HEK293 (cell line): ENCODE measurements around the gene OR1F1.

Experiments used
- CTCF ChIA-PET: fragments of 350-600 bp; formaldehyde crosslinking; extraction: SDS; loops from one replicate; lab custom pipeline; 2021; ENCODE audit warnings: antibody characterized with exemption; lab: Yijun Ruan, JAX
- POLR2A ChIA-PET: fragments of 300-600 bp; formaldehyde crosslinking; extraction: SDS; loops from one replicate; lab custom pipeline; 2020; ENCODE audit warnings: antibody characterized with exemption, inconsistent platforms; lab: Yijun Ruan, JAX
- H3K27ac ChIP-seq: fragments of 200-500 bp; sonication (Bioruptor generic); 2 replicates; pipeline ENCODE4 v1.5.1; 2014; ENCODE audit warnings: low read depth, low read length, control low read depth, inconsistent platforms; ENCODE audit errors: extremely low read depth
- H3K36me3 ChIP-seq, 2 experiments: fragments of 200-500 bp in 1 of 2; sonication (Bioruptor generic) in 1 of 2; 1 replicate in 1 of 2; 2 replicates in 1 of 2; pipeline ENCODE4 v1.5.1; 2014 to 2017; ENCODE audit warnings: inconsistent platforms in 2 of 2, low read length in 2 of 2; ENCODE audit not compliant: control insufficient read depth in 2 of 2, insufficient read depth in 1 of 2
- H3K4me1 ChIP-seq: fragments of 200-500 bp; sonication (Bioruptor generic); 2 replicates; pipeline ENCODE4 v1.5.1; 2014; ENCODE audit warnings: mild to moderate bottlenecking, low read length, inconsistent platforms; ENCODE audit not compliant: control insufficient read depth, insufficient read depth
- H3K4me3 ChIP-seq: 2 replicates; pipeline ENCODE4 v1.5.1; 2011; ENCODE audit warnings: low read depth, mild to moderate bottlenecking, control low read depth, low read length, moderate library complexity
- H3K9me3 ChIP-seq: fragments of 200-500 bp; sonication (Bioruptor generic); 2 replicates; pipeline ENCODE4 v1.5.1; 2014; ENCODE audit warnings: low read depth, low read length, inconsistent platforms; ENCODE audit not compliant: control insufficient read depth, insufficient read depth
- KLF17 ChIP-seq: fragments of 450-650 bp; formaldehyde crosslinking; IDR thresholded peaks from 2 replicates; pipeline ENCODE4 v1.5.1; 2016; ENCODE audit warnings: missing biosample characterization, missing genetic modification characterization
- PRDM2 ChIP-seq: fragments of 450-650 bp; formaldehyde crosslinking; IDR thresholded peaks from 2 replicates; pipeline ENCODE4 v1.5.1; 2016; ENCODE audit warnings: missing biosample characterization, missing genetic modification characterization, borderline replicate concordance
- RBAK ChIP-seq: fragments of 450-650 bp; formaldehyde crosslinking; IDR thresholded peaks from 2 replicates; pipeline ENCODE4 v1.5.1; 2016; ENCODE audit warnings: missing biosample characterization, missing genetic modification characterization
- TRIM28 ChIP-seq: IDR thresholded peaks from 2 replicates; pipeline ENCODE4 v1.6.1; 2011; ENCODE audit warnings: low read length, control low read depth, borderline replicate concordance
- ZBTB7A ChIP-seq: fragments of 450-650 bp; formaldehyde crosslinking; IDR thresholded peaks from 2 replicates; pipeline ENCODE4 v1.5.1; 2016; ENCODE audit warnings: low read depth, missing biosample characterization, missing genetic modification characterization
- ZNF121 ChIP-seq: fragments of 450-650 bp; formaldehyde crosslinking; IDR thresholded peaks from 2 replicates; pipeline ENCODE4 v1.5.1; 2016; ENCODE audit warnings: missing biosample characterization, missing genetic modification characterization
- ZNF549 ChIP-seq: fragments of 450-650 bp; IDR thresholded peaks from 2 replicates; pipeline ENCODE4 v1.5.1; 2018; ENCODE audit warnings: missing biosample characterization, missing genetic modification characterization, mild to moderate bottlenecking, inconsistent platforms, moderate library complexity
- ZNF621 ChIP-seq: fragments of 450-650 bp; formaldehyde crosslinking; IDR thresholded peaks from 2 replicates; pipeline ENCODE4 v1.5.1; 2017; ENCODE audit warnings: missing biosample characterization, missing genetic modification characterization
- ZNF639 ChIP-seq: fragments of 450-650 bp; formaldehyde crosslinking; IDR thresholded peaks from 2 replicates; pipeline ENCODE4 v1.5.1; 2016; ENCODE audit warnings: missing biosample characterization, missing genetic modification characterization
- ZNF660 ChIP-seq: fragments of 450-650 bp; IDR thresholded peaks from 2 replicates; pipeline ENCODE4 v1.5.1; 2018; ENCODE audit warnings: missing biosample characterization, mild to moderate bottlenecking, missing genetic modification characterization
- TF ChIP-seq, protein P1 (sequence below): fragments of 450-650 bp; formaldehyde crosslinking; IDR thresholded peaks from 2 replicates; pipeline ENCODE4 v1.5.1; 2016; ENCODE audit warnings: missing biosample characterization, missing genetic modification characterization
- TF ChIP-seq, protein P2 (sequence below): sonication (generic); formaldehyde crosslinking; IDR thresholded peaks from 2 replicates; pipeline ENCODE4 v1.8.1; 2022; ENCODE audit warnings: mild to moderate bottlenecking, moderate library complexity, missing genetic modification reagents
- TF ChIP-seq, protein P3 (sequence below): fragments of 450-650 bp; formaldehyde crosslinking; IDR thresholded peaks from 2 replicates; pipeline ENCODE4 v1.5.1; 2017; ENCODE audit warnings: missing biosample characterization, missing genetic modification characterization
- TF ChIP-seq, protein P4 (sequence below): fragments of 450-650 bp; formaldehyde crosslinking; IDR thresholded peaks from 2 replicates; pipeline ENCODE4 v1.5.1; 2016; ENCODE audit warnings: missing biosample characterization, missing genetic modification characterization

OR1F1 gene

DNA sequence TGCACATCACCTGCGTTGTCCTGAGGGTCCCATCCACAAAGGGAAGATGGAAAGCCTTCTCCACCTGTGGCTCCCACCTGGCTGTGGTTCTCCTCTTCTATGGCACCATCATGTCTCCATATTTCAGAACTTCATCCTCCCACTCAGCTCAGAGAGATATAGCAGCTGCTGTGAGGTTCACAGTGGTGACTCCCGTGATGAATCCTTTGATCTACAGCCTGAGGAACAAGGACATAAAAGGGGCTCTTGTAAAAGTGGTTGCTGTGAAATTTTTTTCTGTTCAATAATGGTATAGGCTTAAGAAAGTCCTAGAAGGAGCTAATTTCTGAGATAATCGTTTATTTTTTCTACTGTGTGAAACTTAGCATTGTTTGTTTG, 28.2 kb downstream of the OR1F1 start (continued):
- TF ChIP-seq, protein P1, sequence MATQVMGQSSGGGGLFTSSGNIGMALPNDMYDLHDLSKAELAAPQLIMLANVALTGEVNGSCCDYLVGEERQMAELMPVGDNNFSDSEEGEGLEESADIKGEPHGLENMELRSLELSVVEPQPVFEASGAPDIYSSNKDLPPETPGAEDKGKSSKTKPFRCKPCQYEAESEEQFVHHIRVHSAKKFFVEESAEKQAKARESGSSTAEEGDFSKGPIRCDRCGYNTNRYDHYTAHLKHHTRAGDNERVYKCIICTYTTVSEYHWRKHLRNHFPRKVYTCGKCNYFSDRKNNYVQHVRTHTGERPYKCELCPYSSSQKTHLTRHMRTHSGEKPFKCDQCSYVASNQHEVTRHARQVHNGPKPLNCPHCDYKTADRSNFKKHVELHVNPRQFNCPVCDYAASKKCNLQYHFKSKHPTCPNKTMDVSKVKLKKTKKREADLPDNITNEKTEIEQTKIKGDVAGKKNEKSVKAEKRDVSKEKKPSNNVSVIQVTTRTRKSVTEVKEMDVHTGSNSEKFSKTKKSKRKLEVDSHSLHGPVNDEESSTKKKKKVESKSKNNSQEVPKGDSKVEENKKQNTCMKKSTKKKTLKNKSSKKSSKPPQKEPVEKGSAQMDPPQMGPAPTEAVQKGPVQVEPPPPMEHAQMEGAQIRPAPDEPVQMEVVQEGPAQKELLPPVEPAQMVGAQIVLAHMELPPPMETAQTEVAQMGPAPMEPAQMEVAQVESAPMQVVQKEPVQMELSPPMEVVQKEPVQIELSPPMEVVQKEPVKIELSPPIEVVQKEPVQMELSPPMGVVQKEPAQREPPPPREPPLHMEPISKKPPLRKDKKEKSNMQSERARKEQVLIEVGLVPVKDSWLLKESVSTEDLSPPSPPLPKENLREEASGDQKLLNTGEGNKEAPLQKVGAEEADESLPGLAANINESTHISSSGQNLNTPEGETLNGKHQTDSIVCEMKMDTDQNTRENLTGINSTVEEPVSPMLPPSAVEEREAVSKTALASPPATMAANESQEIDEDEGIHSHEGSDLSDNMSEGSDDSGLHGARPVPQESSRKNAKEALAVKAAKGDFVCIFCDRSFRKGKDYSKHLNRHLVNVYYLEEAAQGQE (tag by site-specific recombination) = no peak
- TF ChIP-seq ZNF549 (no peak), ZNF660 (tag by site-specific recombination) (no peak)

- Histone ChIP-seq H3K27ac (no peak overlapping the region), H3K9me3 (no peaks in the 10 kb centered on the region), H3K4me1 (no peaks in the 10 kb centered on the region), H3K4me3 (no peak overlapping the region), H3K36me3 (peaks cover 3 to 34% of the 10 kb centered on the region in 2 experiments; a peak in 2 of 3 replicates)
- ChIA-PET CTCF (no interaction called here), POLR2A (no interaction called here)
- TF ChIP-seq ZNF121 = 0 out of 2 replicates have a peak, but pooled peaks have one; percentile 30
- TF ChIP-seq ZNF660 (tag by site-specific recombination) = no peak
Observed at GRCh38 chr16:3220839-3221238, 32.8 kb downstream of the OR1F1 start.

DNA sequence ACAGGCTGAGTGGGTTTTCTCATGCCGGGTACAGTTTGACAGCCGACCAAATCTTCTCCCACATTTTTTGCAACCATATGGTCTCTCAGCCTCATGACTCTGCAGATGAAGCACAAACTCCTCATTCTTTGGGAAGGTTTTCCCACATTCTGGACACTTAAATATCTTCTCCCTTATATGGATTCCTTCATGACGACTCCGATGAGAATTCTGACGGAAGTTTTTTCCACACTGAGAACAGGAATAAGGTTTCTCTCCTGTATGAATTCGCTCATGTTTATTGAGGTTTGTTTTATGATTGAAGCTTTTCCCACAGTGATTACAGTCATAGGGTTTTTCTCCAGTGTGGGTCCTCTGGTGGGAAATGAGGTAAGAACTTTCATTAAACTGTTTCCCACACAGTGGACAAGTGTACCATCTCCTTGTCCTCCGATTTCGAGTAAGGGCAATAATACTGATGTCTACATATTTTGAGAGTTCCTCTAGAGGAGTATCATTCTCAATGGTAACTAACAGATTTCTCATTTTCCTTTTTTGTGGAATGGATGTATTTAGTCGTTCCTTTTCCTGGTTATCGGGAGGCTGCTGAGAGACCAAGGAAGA, 36.0 kb downstream of the OR1F1 start:
- CTCF ChIA-PET = no interaction called here
- POLR2A ChIA-PET = no interaction called here
- H3K9me3 ChIP-seq = no peaks in the 10 kb centered on the region
- no peak overlapping the region for H3K4me3 ChIP-seq
- peaks cover 18 to 64% of the 10 kb centered on the region in 2 experiments for H3K36me3 ChIP-seq
- H3K4me1 ChIP-seq = no peaks in the 10 kb centered on the region
- no peak overlapping the region for H3K27ac ChIP-seq
- TF ChIP-seq ZNF621 (no peak), RBAK (tag by site-specific recombination) (no peak), ZBTB7A (no peak), ZNF639 (no peak), TRIM28 (peak; percentile 94; the same call in 1 of the 2 replicates), PRDM2 (tag by site-specific recombination) (no peak), KLF17 (no peak)
- TF ChIP-seq, protein P2, sequence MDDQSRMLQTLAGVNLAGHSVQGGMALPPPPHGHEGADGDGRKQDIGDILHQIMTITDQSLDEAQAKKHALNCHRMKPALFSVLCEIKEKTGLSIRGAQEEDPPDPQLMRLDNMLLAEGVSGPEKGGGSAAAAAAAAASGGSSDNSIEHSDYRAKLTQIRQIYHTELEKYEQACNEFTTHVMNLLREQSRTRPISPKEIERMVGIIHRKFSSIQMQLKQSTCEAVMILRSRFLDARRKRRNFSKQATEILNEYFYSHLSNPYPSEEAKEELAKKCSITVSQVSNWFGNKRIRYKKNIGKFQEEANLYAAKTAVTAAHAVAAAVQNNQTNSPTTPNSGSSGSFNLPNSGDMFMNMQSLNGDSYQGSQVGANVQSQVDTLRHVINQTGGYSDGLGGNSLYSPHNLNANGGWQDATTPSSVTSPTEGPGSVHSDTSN = no peak
- TF ChIP-seq, protein P3, sequence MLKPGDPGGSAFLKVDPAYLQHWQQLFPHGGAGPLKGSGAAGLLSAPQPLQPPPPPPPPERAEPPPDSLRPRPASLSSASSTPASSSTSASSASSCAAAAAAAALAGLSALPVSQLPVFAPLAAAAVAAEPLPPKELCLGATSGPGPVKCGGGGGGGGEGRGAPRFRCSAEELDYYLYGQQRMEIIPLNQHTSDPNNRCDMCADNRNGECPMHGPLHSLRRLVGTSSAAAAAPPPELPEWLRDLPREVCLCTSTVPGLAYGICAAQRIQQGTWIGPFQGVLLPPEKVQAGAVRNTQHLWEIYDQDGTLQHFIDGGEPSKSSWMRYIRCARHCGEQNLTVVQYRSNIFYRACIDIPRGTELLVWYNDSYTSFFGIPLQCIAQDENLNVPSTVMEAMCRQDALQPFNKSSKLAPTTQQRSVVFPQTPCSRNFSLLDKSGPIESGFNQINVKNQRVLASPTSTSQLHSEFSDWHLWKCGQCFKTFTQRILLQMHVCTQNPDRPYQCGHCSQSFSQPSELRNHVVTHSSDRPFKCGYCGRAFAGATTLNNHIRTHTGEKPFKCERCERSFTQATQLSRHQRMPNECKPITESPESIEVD (tag by site-specific recombination) = no peak
- TF ChIP-seq, protein P4, sequence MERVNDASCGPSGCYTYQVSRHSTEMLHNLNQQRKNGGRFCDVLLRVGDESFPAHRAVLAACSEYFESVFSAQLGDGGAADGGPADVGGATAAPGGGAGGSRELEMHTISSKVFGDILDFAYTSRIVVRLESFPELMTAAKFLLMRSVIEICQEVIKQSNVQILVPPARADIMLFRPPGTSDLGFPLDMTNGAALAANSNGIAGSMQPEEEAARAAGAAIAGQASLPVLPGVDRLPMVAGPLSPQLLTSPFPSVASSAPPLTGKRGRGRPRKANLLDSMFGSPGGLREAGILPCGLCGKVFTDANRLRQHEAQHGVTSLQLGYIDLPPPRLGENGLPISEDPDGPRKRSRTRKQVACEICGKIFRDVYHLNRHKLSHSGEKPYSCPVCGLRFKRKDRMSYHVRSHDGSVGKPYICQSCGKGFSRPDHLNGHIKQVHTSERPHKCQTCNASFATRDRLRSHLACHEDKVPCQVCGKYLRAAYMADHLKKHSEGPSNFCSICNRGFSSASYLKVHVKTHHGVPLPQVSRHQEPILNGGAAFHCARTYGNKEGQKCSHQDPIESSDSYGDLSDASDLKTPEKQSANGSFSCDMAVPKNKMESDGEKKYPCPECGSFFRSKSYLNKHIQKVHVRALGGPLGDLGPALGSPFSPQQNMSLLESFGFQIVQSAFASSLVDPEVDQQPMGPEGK = no peak
